Measurements from ENCODE around the gene PC. TPM values are rescaled to one million over a fixed set of nuclear protein-coding genes. Genes with fewer than 3 reads are reported as not detected.

Gene PC
- total RNA-seq, 4 donors from 2014 or later: 13.5 to 43.0 (median 27.5) TPM

DNA sequence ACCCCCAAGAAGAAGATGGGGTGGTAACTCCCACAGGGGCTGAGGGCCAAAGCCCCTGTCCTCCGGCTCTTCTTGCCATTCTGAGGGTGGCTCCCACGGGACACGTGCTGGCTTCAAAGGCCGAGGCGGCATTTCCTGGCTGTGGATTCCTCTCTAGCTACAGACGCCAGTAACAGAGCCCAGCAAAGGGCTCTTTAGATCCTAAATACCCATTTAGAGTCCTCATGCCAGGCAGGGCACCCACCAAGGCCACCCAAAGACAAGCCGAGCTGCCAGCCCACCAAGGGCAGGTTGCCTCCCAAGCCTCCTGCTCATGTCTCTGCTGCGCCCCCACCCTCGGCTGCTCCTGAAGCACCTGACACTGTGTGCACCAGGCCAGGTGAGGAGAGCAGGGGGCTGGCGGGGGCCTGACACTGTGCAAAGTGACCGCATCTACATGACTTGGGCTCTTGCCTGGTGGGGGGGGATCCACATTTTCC is 95.6 kb downstream of the PC start:
- H3K9me3 ChIP-seq: no peaks in the 10 kb centered on the region
- whole genome bisulfite sequencing, 2 donors: 80 to 100% methylated on average over 1 to 3 of the region's 11 CpGs
- no peak for DNase-seq
- intact Hi-C loops (cut with DNase I): no loop called here
- H3K36me3 ChIP-seq: peaks cover 0 to 69% (median 0%) of the 10 kb centered on the region in 3 donors
- no peak overlapping the region for H3K27ac ChIP-seq
- TF ChIP-seq POLR2A (IDR thresholded peaks at IDR 0.05): no peak
- TF ChIP-seq, protein P1, sequence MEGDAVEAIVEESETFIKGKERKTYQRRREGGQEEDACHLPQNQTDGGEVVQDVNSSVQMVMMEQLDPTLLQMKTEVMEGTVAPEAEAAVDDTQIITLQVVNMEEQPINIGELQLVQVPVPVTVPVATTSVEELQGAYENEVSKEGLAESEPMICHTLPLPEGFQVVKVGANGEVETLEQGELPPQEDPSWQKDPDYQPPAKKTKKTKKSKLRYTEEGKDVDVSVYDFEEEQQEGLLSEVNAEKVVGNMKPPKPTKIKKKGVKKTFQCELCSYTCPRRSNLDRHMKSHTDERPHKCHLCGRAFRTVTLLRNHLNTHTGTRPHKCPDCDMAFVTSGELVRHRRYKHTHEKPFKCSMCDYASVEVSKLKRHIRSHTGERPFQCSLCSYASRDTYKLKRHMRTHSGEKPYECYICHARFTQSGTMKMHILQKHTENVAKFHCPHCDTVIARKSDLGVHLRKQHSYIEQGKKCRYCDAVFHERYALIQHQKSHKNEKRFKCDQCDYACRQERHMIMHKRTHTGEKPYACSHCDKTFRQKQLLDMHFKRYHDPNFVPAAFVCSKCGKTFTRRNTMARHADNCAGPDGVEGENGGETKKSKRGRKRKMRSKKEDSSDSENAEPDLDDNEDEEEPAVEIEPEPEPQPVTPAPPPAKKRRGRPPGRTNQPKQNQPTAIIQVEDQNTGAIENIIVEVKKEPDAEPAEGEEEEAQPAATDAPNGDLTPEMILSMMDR (IDR thresholded peaks at IDR 0.05): no peak
- no peaks in the 10 kb centered on the region for H3K27me3 ChIP-seq
- no peak overlapping the region for H3K4me3 ChIP-seq
- peaks cover 10 to 42% (median 13%) of the 10 kb centered on the region in 3 donors for H3K4me1 ChIP-seq

DNA sequence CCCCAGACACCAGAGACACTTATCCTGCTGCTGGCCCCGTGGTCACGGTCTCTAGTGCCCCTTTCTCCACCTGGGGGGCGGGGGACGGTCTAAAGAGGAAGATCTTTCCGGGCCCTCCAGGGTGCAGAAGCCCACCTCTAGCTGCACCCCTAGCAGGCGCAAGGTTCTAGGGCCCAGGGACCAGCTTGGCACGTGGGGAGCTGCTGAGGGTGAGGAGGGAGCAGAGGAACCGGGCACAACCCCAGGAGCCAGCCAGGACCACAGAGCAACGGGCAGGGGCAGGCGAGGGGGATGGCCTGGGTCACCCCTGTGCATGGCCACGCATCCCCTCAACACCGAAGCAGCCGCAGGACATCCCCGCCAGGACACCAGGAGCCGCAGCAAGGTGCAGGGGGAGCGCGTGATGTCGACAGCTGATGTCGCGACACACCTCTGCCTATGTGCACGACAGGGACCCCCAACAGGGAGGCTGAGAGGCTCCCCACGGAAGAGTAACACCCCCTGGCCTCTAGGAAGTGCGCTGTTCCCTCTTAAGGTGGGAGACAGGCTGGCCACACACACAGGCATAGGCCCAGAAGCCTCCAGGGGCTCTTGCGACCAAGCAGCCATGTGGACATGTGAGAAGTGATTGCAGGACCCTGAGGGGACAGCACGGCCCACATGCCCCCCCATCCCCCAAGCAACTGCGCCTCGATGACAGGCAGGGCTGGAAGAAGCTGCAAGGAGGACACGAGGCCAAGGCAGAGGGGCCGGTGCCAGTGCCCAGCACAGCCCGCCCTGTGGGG is 96.2 kb downstream of the PC start:
- DNase-seq: no peak
- H3K27ac ChIP-seq: no peak overlapping the region
- H3K36me3 ChIP-seq: peaks cover 0 to 63% (median 0%) of the 10 kb centered on the region in 3 donors
- peaks cover 10 to 48% (median 20%) of the 10 kb centered on the region in 3 donors for H3K4me1 ChIP-seq
- TF ChIP-seq POLR2A (IDR thresholded peaks at IDR 0.05): no peak
- TF ChIP-seq, protein P1 (IDR thresholded peaks at IDR 0.05): no peak
- intact Hi-C loops (cut with DNase I): no loop called here
- no peak overlapping the region for H3K4me3 ChIP-seq
- WGBS, 2 donors: 83 to 97% methylated on average over 4 to 5 of the region's 30 CpGs
- H3K27me3 ChIP-seq: no peaks in the 10 kb centered on the region
- no peaks in the 10 kb centered on the region for H3K9me3 ChIP-seq

DNA sequence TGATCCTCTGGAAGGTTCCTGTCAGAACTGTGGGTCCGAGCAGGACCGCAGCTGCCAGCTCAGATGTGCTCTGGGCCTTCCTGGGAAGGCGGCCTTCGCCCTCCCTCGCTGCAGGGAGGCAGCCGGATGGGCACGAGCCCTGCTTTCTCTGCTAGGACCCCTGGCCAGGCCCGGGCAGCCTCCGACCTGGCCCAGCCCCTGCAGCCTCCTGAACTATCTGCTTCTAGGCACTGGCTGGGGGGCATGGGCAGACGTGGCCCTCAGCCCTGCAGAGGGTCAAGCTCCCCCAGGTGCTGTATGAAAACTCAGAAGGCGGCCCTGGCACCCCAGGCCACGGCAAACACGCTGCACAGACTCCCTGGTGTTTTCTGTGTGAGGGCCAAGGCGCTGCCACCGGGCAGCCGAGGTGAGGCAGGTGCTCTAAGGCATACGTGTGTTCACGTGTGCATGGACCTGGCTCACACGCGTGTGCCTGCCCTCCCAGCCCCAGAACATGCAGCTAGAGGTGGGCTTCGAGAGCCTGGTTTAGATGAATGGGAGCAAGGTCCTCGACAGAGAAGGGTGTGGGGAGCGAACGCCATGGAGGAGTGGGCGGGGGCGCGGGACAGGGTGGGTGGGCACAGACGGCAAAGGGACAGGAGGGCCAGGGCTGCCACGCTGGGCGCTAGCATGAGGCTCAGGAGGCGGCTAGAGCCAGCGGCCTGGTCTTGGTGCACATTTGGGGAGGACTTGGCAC is 97.0 kb downstream of the PC start:
- TF ChIP-seq, protein P1 (IDR thresholded peaks at IDR 0.05): no peak
- WGBS, 2 donors: 86 to 97% methylated on average over 11 to 12 of the region's 32 CpGs
- H3K4me3 ChIP-seq: no peak overlapping the region
- no peaks in the 10 kb centered on the region for H3K9me3 ChIP-seq
- intact Hi-C loops (cut with DNase I): no loop called here
- DNase-seq: no peak
- H3K4me1 ChIP-seq: peaks cover 10 to 52% (median 23%) of the 10 kb centered on the region in 3 donors
- no peaks in the 10 kb centered on the region for H3K27me3 ChIP-seq
- peaks cover 0 to 56% (median 0%) of the 10 kb centered on the region in 3 donors for H3K36me3 ChIP-seq
- no peak overlapping the region for H3K27ac ChIP-seq

DNA sequence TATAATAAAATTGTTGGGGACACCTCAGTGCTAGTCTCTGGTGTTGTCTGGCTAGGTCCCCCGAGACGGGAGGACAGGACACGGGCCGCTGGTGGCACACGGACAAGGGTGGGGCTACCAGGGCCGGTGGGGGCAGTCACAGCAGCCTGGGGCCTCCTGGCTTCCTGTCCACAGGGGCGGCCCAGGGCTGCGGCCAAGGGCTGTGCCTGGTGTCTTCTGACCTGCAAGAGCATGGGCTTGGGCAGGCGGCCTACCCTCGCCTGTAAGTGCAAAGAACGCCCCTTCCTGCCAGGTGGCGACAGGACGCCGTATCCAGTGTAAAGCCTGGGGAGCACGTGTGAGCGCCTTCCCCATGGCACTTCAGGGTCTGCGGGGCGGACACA is 97.7 kb downstream of the PC start:
- WGBS, 2 donors: 75% methylated on average over 4 of the region's 18 CpGs; no CpG with 5 or more reads in 1 of the 2 donors
- no peaks in the 10 kb centered on the region for H3K27me3 ChIP-seq
- intact Hi-C loops (cut with DNase I): no loop called here
- DNase-seq: no peak
- no peaks in the 10 kb centered on the region for H3K9me3 ChIP-seq
- no peak overlapping the region for H3K4me3 ChIP-seq
- peaks cover 0 to 48% (median 0%) of the 10 kb centered on the region in 3 donors for H3K36me3 ChIP-seq
- H3K4me1 ChIP-seq: peaks cover 15 to 59% (median 29%) of the 10 kb centered on the region in 3 donors
- TF ChIP-seq POLR2A (IDR thresholded peaks at IDR 0.05): no peak
- TF ChIP-seq, protein P1 (IDR thresholded peaks at IDR 0.05): no peak
- H3K27ac ChIP-seq: no peak overlapping the region
